NCI-H510A treated with DMSO at 0.1 percent for 48 hours (cell line): Measurements from ENCODE around the gene NEURL1B.

Experiments
- DNase-seq: peaks from one replicate; lab custom pipeline; 2025; lab: John Stamatoyannopoulos, UW

Gene NEURL1B

DNA sequence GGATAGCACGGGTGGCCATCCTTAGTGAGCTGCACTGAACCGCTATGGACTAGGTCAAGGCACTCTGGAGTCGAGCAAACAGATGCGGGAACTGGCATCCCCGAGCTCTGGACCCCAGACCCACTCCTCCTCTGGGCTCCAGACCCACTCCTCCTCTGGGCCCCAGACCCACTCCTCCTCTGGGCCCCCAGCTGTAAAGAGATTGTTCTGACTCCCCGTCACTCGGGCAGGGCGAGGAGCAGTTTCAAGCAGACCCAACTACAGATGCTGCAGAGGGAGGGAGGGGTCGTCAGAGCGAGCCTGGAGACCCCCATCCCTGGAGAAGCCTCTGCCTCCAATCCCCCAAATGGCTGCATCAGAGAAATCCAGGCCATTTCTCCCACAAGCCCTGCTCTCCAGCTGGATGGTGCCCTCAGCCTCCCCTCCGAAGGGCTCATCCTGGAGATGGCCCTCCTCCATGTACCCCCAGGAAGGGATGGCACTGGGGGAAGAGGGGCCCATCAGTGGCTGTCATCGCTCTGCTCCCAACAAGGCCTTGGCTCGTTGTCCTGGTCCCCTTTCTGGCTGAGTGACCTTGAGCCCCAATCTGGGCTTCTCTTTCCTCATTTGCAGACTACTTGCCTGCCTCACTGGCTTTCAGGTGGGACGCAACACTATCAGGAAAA lies 91.3 kb downstream of the NEURL1B start:
- DNase-seq: no peak

- DNase-seq: no peak
Measured at GRCh38 chr5:172733131-172733973, 92.3 kb downstream of the NEURL1B start.

- no peak for DNase-seq
Measured at GRCh38 chr5:172733974-172734346, 92.9 kb downstream of the NEURL1B start.

DNA sequence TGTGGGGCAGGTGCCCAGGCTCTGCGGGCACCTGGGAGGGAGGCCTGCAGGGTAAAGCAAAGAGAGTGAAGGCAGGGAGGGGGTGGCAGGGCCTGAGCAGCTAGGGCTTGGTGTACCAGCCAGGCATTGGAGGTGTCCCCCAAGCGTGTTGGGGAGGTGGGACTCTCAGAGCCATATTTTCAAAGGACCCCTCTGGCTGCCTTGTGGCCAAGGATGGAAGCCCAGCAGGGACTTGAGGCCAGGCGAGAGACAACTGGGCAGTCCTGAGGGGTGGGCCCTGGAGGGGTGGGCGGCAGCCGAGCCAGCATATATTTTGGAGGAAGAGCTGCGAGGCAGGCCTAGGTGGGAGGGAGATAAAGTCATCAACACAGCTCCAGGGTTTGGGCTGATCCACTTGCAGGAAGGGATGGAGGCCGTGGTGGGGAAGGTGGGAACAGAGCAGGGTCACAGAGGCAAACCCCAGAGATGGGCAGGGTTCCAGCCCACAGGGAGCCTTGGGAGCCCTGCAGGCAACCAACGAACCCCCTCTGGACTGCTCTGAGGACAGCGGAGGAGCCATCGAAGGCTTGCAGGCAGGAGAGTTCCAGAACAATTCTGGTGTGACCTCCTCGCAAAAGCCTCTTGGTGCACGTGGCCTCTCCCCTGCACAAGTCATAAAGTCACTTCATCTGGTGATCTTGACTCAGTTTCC lies 94.2 kb downstream of the NEURL1B start:
- DNase-seq: no peak

GRCh38 chr5:172736508-172737135 lies 95.6 kb downstream of the NEURL1B start:
- DNase-seq: no peak

GRCh38 chr5:172739375-172739774 lies 98.3 kb downstream of the NEURL1B start:
- DNase-seq: no peak

GRCh38 chr5:172740428-172741205 lies 99.6 kb downstream of the NEURL1B start:
- DNase-seq: no peak
